IMR-90 (cell line): ENCODE results near the gene NPTX1. TPM values are rescaled to one million over a fixed set of nuclear protein-coding genes. Genes with fewer than 3 reads are reported as not detected.
A peak's percentile ranks its signal among the peaks of the same experiment; 100 is the strongest.

Experiments used
- ATAC-seq: fragments of 200-7000 bp; cut with Tn5 transposase; 2 replicates; pipeline ENCODE4 v1.9.1; 2020; ENCODE audit warnings: low read depth, mild to moderate bottlenecking, moderate library complexity
- BruUV-seq: library from RNA; stranded (reverse); fragments of 400-500 nt; replicated peaks from 2 replicates; lab custom pipeline; 2021; lab: Mats Ljungman, UMichigan
- CTCF ChIA-PET: fragments of 300-600 bp; formaldehyde crosslinking; extraction: SDS; loops from one replicate; lab custom pipeline; 2021; ENCODE audit warnings: antibody characterized with exemption; lab: Yijun Ruan, JAX
- POLR2A ChIA-PET: fragments of 300-600 bp; sonication (Branson Sonifier 250); formaldehyde crosslinking; loops from one replicate; lab custom pipeline; 2022; ENCODE audit warnings: antibody characterized with exemption; ENCODE audit not compliant: unreplicated experiment; lab: Charles Lee
- DNase-seq: peaks from one replicate; pipeline ENCODE4 v3.0.0; 2013
- H2AFZ ChIP-seq: replicated peaks from 2 replicates; pipeline ENCODE3; 2013; ENCODE audit warnings: low read length, mild to moderate bottlenecking; ENCODE audit not compliant: poor library complexity
- H2AK5ac ChIP-seq: 2 replicates; pipeline ENCODE4 v1.6.1; 2013; ENCODE audit warnings: low read depth, low read length, inconsistent platforms
- H2AK9ac ChIP-seq: replicated peaks from 2 replicates; pipeline ENCODE3; 2013; ENCODE audit warnings: mild to moderate bottlenecking, low read depth, low read length, moderate library complexity; ENCODE audit not compliant: poor library complexity
- H2BK120ac ChIP-seq: 2 replicates; pipeline ENCODE4 v1.6.1; 2013; ENCODE audit warnings: low read depth, low read length, inconsistent platforms
- H2BK15ac ChIP-seq: 3 replicates; pipeline ENCODE4 v1.6.1; 2013; ENCODE audit warnings: low read depth, low read length, inconsistent platforms
- H2BK20ac ChIP-seq: 2 replicates; pipeline ENCODE4 v1.6.1; 2013; ENCODE audit warnings: low read depth, mild to moderate bottlenecking, inconsistent platforms, low read length, moderate library complexity
- H2BK5ac ChIP-seq: 2 replicates; pipeline ENCODE4 v1.6.1; 2013; ENCODE audit warnings: mild to moderate bottlenecking, low read depth, low read length, inconsistent platforms; ENCODE audit not compliant: poor library complexity, severe bottlenecking
- H3K14ac ChIP-seq: replicated peaks from 2 replicates; pipeline ENCODE4 v1.6.1; 2013; ENCODE audit warnings: low read depth, low read length, inconsistent platforms
- H3K18ac ChIP-seq: 2 replicates; pipeline ENCODE4 v1.6.1; 2013; ENCODE audit warnings: low read depth, low read length, control low read depth
- H3K23ac ChIP-seq: 2 replicates; pipeline ENCODE4 v1.6.1; 2013; ENCODE audit warnings: low read depth, low read length, inconsistent platforms
- H3K27ac ChIP-seq: 2 replicates; pipeline ENCODE4 v1.5.1; 2013; ENCODE audit warnings: mild to moderate bottlenecking, control low read depth, low read length; ENCODE audit not compliant: insufficient read depth
- H3K27me3 ChIP-seq: 2 replicates; pipeline ENCODE4 v1.6.1; 2013; ENCODE audit warnings: low read length; ENCODE audit not compliant: control insufficient read depth, insufficient read depth
- H3K36me3 ChIP-seq: 2 replicates; pipeline ENCODE4 v1.6.1; 2013; ENCODE audit warnings: low read length, mixed read lengths; ENCODE audit not compliant: control insufficient read depth, insufficient read depth
- H3K4ac ChIP-seq: 2 replicates; pipeline ENCODE4 v1.6.1; 2013; ENCODE audit warnings: low read depth, low read length, inconsistent platforms
- H3K4me1 ChIP-seq: 2 replicates; pipeline ENCODE4 v1.6.1; 2013; ENCODE audit warnings: low read length, mixed read lengths; ENCODE audit not compliant: control insufficient read depth, insufficient read depth
- H3K4me2 ChIP-seq: 2 replicates; pipeline ENCODE4 v1.6.1; 2013; ENCODE audit warnings: low read depth, mild to moderate bottlenecking, control low read depth, low read length, moderate library complexity
- H3K4me3 ChIP-seq: 2 replicates; pipeline ENCODE4 v1.5.1; 2013; ENCODE audit warnings: low read depth, mild to moderate bottlenecking, control low read depth, low read length, moderate library complexity; ENCODE audit not compliant: insufficient read depth
- H3K56ac ChIP-seq: 2 replicates; pipeline ENCODE4 v1.6.1; 2013; ENCODE audit warnings: low read length, inconsistent platforms; ENCODE audit not compliant: insufficient read depth; ENCODE audit errors: extremely low read depth
- H3K79me1 ChIP-seq, 2 experiments: 2 replicates each; pipeline ENCODE4 v1.6.1; 2013; ENCODE audit warnings: low read length in 2 of 2, inconsistent platforms in 1 of 2, low read depth in 1 of 2
- H3K9ac ChIP-seq: 2 replicates; pipeline ENCODE4 v1.6.1; 2013; ENCODE audit warnings: low read depth, low read length, control low read depth
- H3K9me1 ChIP-seq: 2 replicates; pipeline ENCODE4 v1.6.1; 2013; ENCODE audit warnings: low read length, inconsistent platforms; ENCODE audit not compliant: insufficient read depth
- H3K9me3 ChIP-seq: 2 replicates; pipeline ENCODE4 v1.6.1; 2013; ENCODE audit warnings: low read length; ENCODE audit not compliant: control insufficient read depth, insufficient read depth
- H4K20me1 ChIP-seq: 2 replicates; pipeline ENCODE4 v1.6.1; 2013; ENCODE audit warnings: low read length, inconsistent platforms; ENCODE audit not compliant: insufficient read depth
- H4K5ac ChIP-seq: 2 replicates; pipeline ENCODE4 v1.6.1; 2013; ENCODE audit warnings: mild to moderate bottlenecking, low read depth, low read length, control low read depth
- H4K8ac ChIP-seq, 2 experiments: 2 replicates each; pipeline ENCODE4 v1.6.1; 2013; ENCODE audit warnings: low read depth in 2 of 2, low read length in 2 of 2, control low read depth in 1 of 2, inconsistent platforms in 1 of 2
- H4K91ac ChIP-seq: 2 replicates; pipeline ENCODE4 v1.6.1; 2013; ENCODE audit warnings: low read depth, low read length, inconsistent platforms; ENCODE audit not compliant: insufficient read depth
- CEBPB ChIP-seq: IDR thresholded peaks from 2 replicates; pipeline ENCODE4 v1.6.1; 2012; ENCODE audit warnings: low read depth, low read length, improper control_type of control experiment
- CHD1 ChIP-seq: IDR thresholded peaks from 2 replicates; pipeline ENCODE4 v1.6.1; 2012; ENCODE audit warnings: low read depth, low read length, improper control_type of control experiment
- MAFK ChIP-seq: IDR thresholded peaks from 2 replicates; pipeline ENCODE4 v1.6.1; 2012; ENCODE audit warnings: low read depth, low read length, improper control_type of control experiment
- SMC3 ChIP-seq: fragments of 150-350 bp; IDR thresholded peaks from 2 replicates; pipeline ENCODE4 v1.6.1; 2016; ENCODE audit warnings: low read depth, mild to moderate bottlenecking, antibody characterized with exemption, low read length, moderate library complexity
- WGBS, 2 experiments: methylation state at CpG; one replicate each; pipeline versions ENCODE4 v1.1.5 to v1.1.7; 2013; ENCODE audit warnings: missing lambda C conversion rate in 2 of 2; ENCODE audit not compliant: insufficient read length in 1 of 2; ENCODE audit errors: extremely low coverage in 2 of 2; 5-methylcytosine and 5-hydroxymethylcytosine counted together
- dilution Hi-C: fragments of 300-500 bp; cut with HindIII; formaldehyde crosslinking; loops from one replicate; pipeline ENCODE4 v1.14.3; 2018; ENCODE audit warnings: low sequenced_read_pairs; ENCODE audit not compliant: unreplicated experiment
- in situ Hi-C: fragments of 300-500 bp; cut with MboI; formaldehyde crosslinking; loops from 3 replicates; pipeline ENCODE4 v1.14.3; 2019; ENCODE audit warnings: low sequenced_read_pairs, inconsistent platforms, mixed read lengths
- intact Hi-C: fragments of 100-400 bp; cut with micrococcal nuclease; formaldehyde crosslinking; loops from 2 replicates; pipeline ENCODE4 v1.10.0; 2022
- polyA plus RNA-seq, 3 experiments: library from polyadenylated mRNA; depleted of rRNA; stranded (reverse); fragments of >200 nt; gene quantifications; 2 replicates each; pipeline ENCODE4 v1.2.3, GENCODE V29; 2012; ENCODE audit warnings: low replicate concordance in 1 of 3
- total RNA-seq: library from RNA; depleted of rRNA; stranded (reverse); fragments of >200 nt; gene quantifications from 2 replicates; pipeline ENCODE4 v1.2.3, GENCODE V29; 2012

NPTX1 gene
- total and polyA plus RNA-seq, 2 of the 4 experiments (the other 2 are of a cell fraction): 20.8 to 39.5 TPM

- H2AFZ ChIP-seq: peak overlapping the region; percentile 33
- H4K8ac ChIP-seq: no peak overlapping the region
- intact Hi-C loops: loop anchor here (5.0 to 10.0 kb wide), 2 partner anchors 376 to 413 kb away; no protein-coding TSS in a partner anchor
- peaks cover 70% of the 10 kb centered on the region for H3K27me3 ChIP-seq
- no peak overlapping the region for H3K23ac ChIP-seq
- H3K79me1 ChIP-seq: peaks cover 0 to 3% of the 10 kb centered on the region in 2 experiments; a peak in 1 of 4 replicates
- H3K4me1 ChIP-seq: peaks cover 4% of the 10 kb centered on the region; the same call in 1 of the 2 replicates
- no peak for DNase-seq
- no peak overlapping the region for H2BK20ac ChIP-seq
- no peak overlapping the region for H3K4me2 ChIP-seq
- peak; percentile 51; the same call in 1 of the 2 replicates for TF ChIP-seq CEBPB
- TF ChIP-seq MAFK: no peak
- no peak for TF ChIP-seq SMC3
- TF ChIP-seq CHD1: no peak
- ChIA-PET CTCF (interaction anchor here (0.9 kb wide), 1 partner anchor 52 kb away, joined by 3 read pairs; no protein-coding TSS in a partner anchor), POLR2A (no interaction called here)
- no peak overlapping the region for H3K14ac ChIP-seq
- no peak overlapping the region for H4K91ac ChIP-seq
- no peak overlapping the region for H3K4ac ChIP-seq
- ATAC-seq: no peak
- no peak overlapping the region for H3K18ac ChIP-seq
- no peaks in the 10 kb centered on the region for H3K9me1 ChIP-seq
- peaks cover 18% of the 10 kb centered on the region for H4K20me1 ChIP-seq
- H2BK120ac ChIP-seq: no peak overlapping the region
- WGBS, 2 experiments: no CpG with 5 or more reads among the region's 9 CpGs
- no TSS peak for BruUV-seq
- H2BK5ac ChIP-seq: no peak overlapping the region
- in situ Hi-C loops: no loop called here
- H3K4me3 ChIP-seq: no peak overlapping the region
- no peaks in the 10 kb centered on the region for H3K9me3 ChIP-seq
- H2AK9ac ChIP-seq: no peak overlapping the region
- no peak overlapping the region for H4K5ac ChIP-seq
- H3K56ac ChIP-seq: no peak overlapping the region
- no peak overlapping the region for H2BK15ac ChIP-seq
- H3K9ac ChIP-seq: no peak overlapping the region
- no peak overlapping the region for H2AK5ac ChIP-seq
- no peak overlapping the region for H3K27ac ChIP-seq
- H3K36me3 ChIP-seq: no peaks in the 10 kb centered on the region
- dilution Hi-C loops: no loop called here
These were observed 2.8 kb upstream of the NPTX1 start for GRCh38 chr17:80479246-80479566.
